ENCODE data around the gene PSMC3.

PSMC3 gene

DNA sequence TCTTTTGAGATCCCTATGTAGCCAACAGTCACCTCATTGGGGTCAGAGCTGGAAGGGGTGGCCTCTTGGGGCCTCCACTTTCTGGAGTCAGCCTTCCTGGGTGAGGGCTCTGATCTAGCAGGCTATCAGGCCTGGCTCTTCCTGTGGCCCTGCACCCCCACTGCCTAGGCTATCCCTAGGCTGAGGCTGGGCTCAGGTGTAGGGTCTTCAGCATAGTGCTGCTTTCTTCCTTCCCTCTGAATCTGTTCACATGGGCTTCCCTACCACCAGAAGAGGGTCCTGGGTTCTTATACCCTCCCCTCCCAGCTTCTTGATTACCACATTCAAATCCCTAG is 47.4 kb downstream of the PSMC3 start:
- no peaks in the 10 kb centered on the region for H3K27me3 ChIP-seq (ENCODE audit: control insufficient read depth, insufficient read depth, low read length)
- no peak overlapping the region for H3K9ac ChIP-seq (ENCODE audit: low read length)
- no peaks in the 10 kb centered on the region for H3K36me3 ChIP-seq (ENCODE audit: control insufficient read depth, insufficient read depth, low read length)
- peaks cover 13% of the 10 kb centered on the region; the same call in 1 of the 2 replicates for H3K4me1 ChIP-seq (ENCODE audit: control insufficient read depth, insufficient read depth, low read length)
- no peaks in the 10 kb centered on the region for H3K9me3 ChIP-seq (ENCODE audit: control insufficient read depth, insufficient read depth, low read depth, low read length)
- H3K4me3 ChIP-seq (ENCODE audit: low read depth, low read length), result no peak overlapping the region
- H3K27ac ChIP-seq (ENCODE audit: low read depth, low read length), result no peak overlapping the region

DNA sequence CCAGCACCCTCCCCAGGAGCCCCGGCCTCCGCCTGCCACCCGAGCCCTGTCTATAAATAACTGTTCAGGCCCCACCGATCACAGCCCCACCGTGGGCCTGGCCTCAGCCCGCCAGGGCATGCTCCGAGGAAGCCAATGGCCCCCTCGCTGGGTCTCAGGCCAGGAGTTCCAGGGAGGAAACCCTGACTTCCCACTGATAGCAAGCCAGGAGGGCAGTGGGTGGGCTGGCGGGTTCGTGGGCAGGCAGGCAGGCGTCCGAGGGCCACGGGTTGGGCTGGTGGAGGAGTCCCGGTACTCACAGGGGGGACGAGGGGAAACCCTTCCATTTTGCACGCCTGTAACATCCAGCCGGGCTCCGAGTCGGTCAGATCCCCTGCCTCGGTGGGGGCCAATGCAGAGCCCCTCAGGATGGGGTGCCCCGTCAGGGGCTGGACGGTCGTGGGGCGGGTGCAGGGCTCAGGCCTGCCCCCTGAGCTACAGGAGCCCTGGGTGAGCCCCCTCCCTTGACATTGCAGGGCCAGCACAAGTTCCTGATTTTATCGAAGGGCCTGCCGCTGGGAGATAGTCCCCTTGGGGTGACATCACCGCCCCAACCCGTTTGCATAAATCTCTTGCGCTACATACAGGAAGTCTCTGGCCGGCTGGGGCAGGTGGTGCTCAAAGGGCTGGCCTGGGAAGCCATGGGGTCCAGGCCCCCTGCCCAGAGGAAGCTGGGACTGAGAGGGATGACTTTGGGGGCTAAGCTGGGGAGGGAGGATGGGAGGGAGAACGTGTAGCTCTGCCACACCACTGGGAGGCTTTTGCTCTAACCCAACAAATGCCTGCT is 48.0 kb downstream of the PSMC3 start, which contains the start of gene SPI1:
Gene SPI1, minus strand, starts transcription at position 538 of the 826 bp plus-strand sequence. Its CDS starts 194 bp downstream, at position 344.
- H3K4me3 ChIP-seq (ENCODE audit: low read depth, low read length), result no peak within 1 kb of the TSS
- peaks cover 13% of the 10 kb centered on the region; the same call in 1 of the 2 replicates for H3K4me1 ChIP-seq (ENCODE audit: control insufficient read depth, insufficient read depth, low read length)
- no peak within 1 kb of the TSS for H3K9ac ChIP-seq (ENCODE audit: low read length)
- H3K36me3 ChIP-seq (ENCODE audit: control insufficient read depth, insufficient read depth, low read length), result no peaks in the 10 kb centered on the region
- H3K9me3 ChIP-seq (ENCODE audit: control insufficient read depth, insufficient read depth, low read depth, low read length), result no peaks in the 10 kb centered on the region
- no peaks in the 10 kb centered on the region for H3K27me3 ChIP-seq (ENCODE audit: control insufficient read depth, insufficient read depth, low read length)
- H3K27ac ChIP-seq (ENCODE audit: low read depth, low read length), result no peak within 1 kb of the TSS

DNA sequence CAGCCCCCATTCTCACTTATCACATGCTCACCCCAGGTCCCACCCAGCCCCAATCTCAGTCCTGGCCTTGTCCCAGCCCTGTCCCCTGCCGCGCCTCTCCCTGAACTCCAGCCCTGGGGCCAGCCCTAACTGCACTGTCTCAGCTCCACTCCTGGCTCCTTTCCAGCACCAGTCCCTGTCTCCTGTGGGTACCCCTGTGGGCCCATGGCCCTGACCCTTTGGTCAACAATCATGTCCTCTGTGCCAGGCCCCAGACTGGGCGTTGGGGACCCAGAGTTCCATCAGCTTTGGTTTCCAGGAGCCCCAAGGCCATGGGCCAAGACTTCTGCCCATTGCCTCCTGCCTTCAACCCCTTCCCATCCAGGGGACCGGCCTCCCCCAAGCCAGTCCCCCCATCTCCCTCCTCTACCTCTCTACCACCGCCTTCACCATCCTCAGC is 48.6 kb downstream of the PSMC3 start:
- H3K9ac ChIP-seq (ENCODE audit: low read length), result no peak overlapping the region
- peaks cover 13% of the 10 kb centered on the region; the same call in 1 of the 2 replicates for H3K4me1 ChIP-seq (ENCODE audit: control insufficient read depth, insufficient read depth, low read length)
- no peaks in the 10 kb centered on the region for H3K9me3 ChIP-seq (ENCODE audit: control insufficient read depth, insufficient read depth, low read depth, low read length)
- H3K36me3 ChIP-seq (ENCODE audit: control insufficient read depth, insufficient read depth, low read length), result no peaks in the 10 kb centered on the region
- H3K27me3 ChIP-seq (ENCODE audit: control insufficient read depth, insufficient read depth, low read length), result no peaks in the 10 kb centered on the region
- H3K27ac ChIP-seq (ENCODE audit: low read depth, low read length), result no peak overlapping the region
- H3K4me3 ChIP-seq (ENCODE audit: low read depth, low read length), result no peak overlapping the region

DNA sequence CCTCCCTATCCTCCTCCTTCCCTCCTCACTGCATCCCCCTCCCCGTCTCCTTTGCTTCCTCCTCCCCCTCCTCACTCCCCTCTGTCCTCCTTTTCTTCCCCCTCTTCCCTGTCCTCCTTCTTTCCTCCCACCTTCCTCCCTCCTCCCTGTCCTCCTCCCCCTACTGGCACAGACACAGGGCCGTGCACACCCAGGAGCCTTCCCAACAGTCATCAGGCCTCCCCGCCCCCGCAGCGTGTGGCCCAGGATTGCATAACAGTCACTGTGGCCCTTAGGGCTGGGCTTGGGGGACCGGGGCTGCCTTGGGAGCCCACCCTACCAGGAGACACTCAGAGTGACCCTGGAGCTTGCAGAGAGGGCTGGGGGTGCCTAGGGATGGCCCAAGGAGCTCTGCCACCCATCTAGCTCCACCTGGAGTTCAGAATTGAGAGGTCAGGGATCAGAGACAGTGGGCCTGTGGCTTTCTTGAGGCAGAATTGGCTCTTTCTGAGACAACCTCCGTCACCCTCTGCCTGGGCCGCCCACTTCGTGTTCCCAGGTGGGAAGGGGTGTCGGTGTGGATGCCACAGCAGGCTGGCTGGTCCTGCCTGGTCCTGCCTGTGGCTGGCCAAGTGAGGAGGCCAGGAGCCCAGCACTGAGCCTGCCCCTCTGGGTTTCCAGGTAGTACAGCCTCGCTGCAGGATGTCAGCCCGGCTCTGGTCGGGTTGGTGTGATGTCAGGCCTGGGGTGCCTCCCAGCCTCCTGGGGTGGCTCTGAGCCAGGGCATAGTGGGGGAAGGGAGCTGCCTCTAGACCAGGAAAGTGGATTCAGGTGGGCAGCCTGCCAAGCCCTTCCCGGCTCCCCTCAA is 49.5 kb downstream of the PSMC3 start:
- H3K4me1 ChIP-seq (ENCODE audit: control insufficient read depth, insufficient read depth, low read length), result peaks cover 13% of the 10 kb centered on the region; the same call in 1 of the 2 replicates
- no peak overlapping the region for H3K9ac ChIP-seq (ENCODE audit: low read length)
- H3K27me3 ChIP-seq (ENCODE audit: control insufficient read depth, insufficient read depth, low read length), result no peaks in the 10 kb centered on the region
- no peak overlapping the region for H3K4me3 ChIP-seq (ENCODE audit: low read depth, low read length)
- no peaks in the 10 kb centered on the region for H3K9me3 ChIP-seq (ENCODE audit: control insufficient read depth, insufficient read depth, low read depth, low read length)
- no peak overlapping the region for H3K27ac ChIP-seq (ENCODE audit: low read depth, low read length)
- no peaks in the 10 kb centered on the region for H3K36me3 ChIP-seq (ENCODE audit: control insufficient read depth, insufficient read depth, low read length)

DNA sequence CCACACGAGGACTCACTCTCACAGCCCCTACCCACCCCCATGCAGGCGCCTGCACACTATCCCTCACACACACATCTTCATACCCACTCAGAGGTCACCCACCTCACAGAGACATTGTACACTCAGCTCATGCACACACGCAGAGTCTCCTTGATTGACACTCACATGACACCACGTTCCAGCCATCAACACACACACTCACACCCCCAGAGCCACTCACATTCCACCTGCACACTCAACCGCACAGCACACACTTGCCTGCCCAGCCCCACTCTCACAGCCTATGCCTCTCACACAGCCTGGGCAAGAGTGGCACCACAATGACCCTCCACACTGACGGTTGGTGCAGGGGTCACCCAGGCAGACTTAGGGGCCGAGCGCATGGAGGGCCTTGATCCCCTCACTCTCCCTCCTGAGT is 50.1 kb downstream of the PSMC3 start:
- H3K4me3 ChIP-seq (ENCODE audit: low read depth, low read length), result no peak overlapping the region
- H3K9ac ChIP-seq (ENCODE audit: low read length), result no peak overlapping the region
- no peaks in the 10 kb centered on the region for H3K36me3 ChIP-seq (ENCODE audit: control insufficient read depth, insufficient read depth, low read length)
- no peaks in the 10 kb centered on the region for H3K9me3 ChIP-seq (ENCODE audit: control insufficient read depth, insufficient read depth, low read depth, low read length)
- no peak overlapping the region for H3K27ac ChIP-seq (ENCODE audit: low read depth, low read length)
- peaks cover 13% of the 10 kb centered on the region; the same call in 1 of the 2 replicates for H3K4me1 ChIP-seq (ENCODE audit: control insufficient read depth, insufficient read depth, low read length)
- H3K27me3 ChIP-seq (ENCODE audit: control insufficient read depth, insufficient read depth, low read length), result no peaks in the 10 kb centered on the region

DNA sequence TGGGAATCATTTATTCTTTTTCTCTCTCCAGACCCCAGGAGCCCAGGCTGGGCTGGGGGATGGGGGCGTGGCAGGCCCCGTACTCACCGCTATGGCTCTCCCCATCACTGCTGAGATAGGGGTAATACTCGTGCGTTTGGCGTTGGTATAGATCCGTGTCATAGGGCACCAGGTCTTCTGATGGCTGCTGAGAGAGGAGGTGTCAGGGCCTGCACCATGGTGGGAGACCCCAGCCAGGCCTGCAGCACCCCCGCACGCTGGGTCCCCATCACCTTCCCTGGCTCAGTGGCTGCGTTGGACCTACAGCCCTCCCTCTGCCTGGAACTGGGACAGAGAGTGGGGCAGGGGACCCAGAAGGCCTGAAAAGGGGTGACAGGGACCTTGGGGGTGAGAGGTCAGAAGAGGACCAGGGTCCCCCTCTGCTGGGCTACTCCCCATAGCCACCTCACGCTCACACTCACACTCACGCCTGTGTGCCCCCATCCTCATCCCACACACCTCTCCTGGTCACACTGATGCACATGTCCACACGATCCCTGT is 50.6 kb downstream of the PSMC3 start:
- no peak overlapping the region for H3K9ac ChIP-seq (ENCODE audit: low read length)
- H3K27ac ChIP-seq (ENCODE audit: low read depth, low read length), result no peak overlapping the region
- H3K4me1 ChIP-seq (ENCODE audit: control insufficient read depth, insufficient read depth, low read length), result peaks cover 13% of the 10 kb centered on the region; the same call in 1 of the 2 replicates
- no peaks in the 10 kb centered on the region for H3K27me3 ChIP-seq (ENCODE audit: control insufficient read depth, insufficient read depth, low read length)
- no peaks in the 10 kb centered on the region for H3K9me3 ChIP-seq (ENCODE audit: control insufficient read depth, insufficient read depth, low read depth, low read length)
- H3K36me3 ChIP-seq (ENCODE audit: control insufficient read depth, insufficient read depth, low read length), result no peaks in the 10 kb centered on the region
- H3K4me3 ChIP-seq (ENCODE audit: low read depth, low read length), result no peak overlapping the region

DNA sequence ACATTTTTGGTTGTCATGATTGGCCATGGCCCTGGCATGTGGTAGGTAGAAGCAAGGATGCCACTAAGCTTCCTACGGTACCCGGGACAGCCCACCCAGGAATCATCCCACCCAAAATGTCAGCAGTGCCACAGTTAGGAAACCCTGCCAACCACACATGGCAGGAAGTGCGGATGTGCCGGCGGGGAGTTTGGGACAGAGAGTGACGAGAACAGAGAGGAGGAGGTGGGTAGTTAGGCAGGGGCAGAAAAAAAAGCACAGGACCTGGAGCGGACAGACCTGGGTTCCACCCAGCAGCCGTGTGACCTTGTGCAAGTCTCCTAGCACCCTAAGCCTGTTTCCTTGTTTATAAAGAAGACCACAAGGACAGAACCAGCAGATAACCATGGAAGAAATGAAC is 51.2 kb downstream of the PSMC3 start:
- Histone ChIP-seq H3K9me3 (ENCODE audit: control insufficient read depth, insufficient read depth, low read depth, low read length) (no peaks in the 10 kb centered on the region), H3K36me3 (ENCODE audit: control insufficient read depth, insufficient read depth, low read length) (no peaks in the 10 kb centered on the region), H3K9ac (ENCODE audit: low read length) (no peak overlapping the region), H3K4me3 (ENCODE audit: low read depth, low read length) (no peak overlapping the region), H3K27me3 (ENCODE audit: control insufficient read depth, insufficient read depth, low read length) (no peaks in the 10 kb centered on the region), H3K27ac (ENCODE audit: low read depth, low read length) (no peak overlapping the region), H3K4me1 (ENCODE audit: control insufficient read depth, insufficient read depth, low read length) (peaks cover 13% of the 10 kb centered on the region; the same call in 1 of the 2 replicates)

DNA sequence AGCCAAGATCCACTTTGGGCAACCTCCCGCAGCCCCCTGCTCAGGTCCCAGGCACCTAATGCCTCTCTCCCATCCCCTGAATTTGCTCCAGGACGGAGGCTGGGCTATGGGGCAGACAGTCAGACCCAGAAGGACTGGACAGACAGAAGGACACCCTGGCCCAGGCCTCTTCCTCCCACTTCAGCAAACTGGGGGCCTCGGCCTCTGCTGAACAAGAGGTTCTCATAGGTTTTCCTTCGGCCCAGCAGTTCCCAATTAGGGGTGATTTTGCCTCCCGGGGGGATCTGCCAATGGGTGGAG is 51.6 kb downstream of the PSMC3 start:
- Histone ChIP-seq H3K4me3 (ENCODE audit: low read depth, low read length) (no peak overlapping the region), H3K27ac (ENCODE audit: low read depth, low read length) (no peak overlapping the region), H3K27me3 (ENCODE audit: control insufficient read depth, insufficient read depth, low read length) (no peaks in the 10 kb centered on the region), H3K36me3 (ENCODE audit: control insufficient read depth, insufficient read depth, low read length) (no peaks in the 10 kb centered on the region), H3K9ac (ENCODE audit: low read length) (no peak overlapping the region), H3K9me3 (ENCODE audit: control insufficient read depth, insufficient read depth, low read depth, low read length) (no peaks in the 10 kb centered on the region), H3K4me1 (ENCODE audit: control insufficient read depth, insufficient read depth, low read length) (peaks cover 13% of the 10 kb centered on the region; the same call in 1 of the 2 replicates)

DNA sequence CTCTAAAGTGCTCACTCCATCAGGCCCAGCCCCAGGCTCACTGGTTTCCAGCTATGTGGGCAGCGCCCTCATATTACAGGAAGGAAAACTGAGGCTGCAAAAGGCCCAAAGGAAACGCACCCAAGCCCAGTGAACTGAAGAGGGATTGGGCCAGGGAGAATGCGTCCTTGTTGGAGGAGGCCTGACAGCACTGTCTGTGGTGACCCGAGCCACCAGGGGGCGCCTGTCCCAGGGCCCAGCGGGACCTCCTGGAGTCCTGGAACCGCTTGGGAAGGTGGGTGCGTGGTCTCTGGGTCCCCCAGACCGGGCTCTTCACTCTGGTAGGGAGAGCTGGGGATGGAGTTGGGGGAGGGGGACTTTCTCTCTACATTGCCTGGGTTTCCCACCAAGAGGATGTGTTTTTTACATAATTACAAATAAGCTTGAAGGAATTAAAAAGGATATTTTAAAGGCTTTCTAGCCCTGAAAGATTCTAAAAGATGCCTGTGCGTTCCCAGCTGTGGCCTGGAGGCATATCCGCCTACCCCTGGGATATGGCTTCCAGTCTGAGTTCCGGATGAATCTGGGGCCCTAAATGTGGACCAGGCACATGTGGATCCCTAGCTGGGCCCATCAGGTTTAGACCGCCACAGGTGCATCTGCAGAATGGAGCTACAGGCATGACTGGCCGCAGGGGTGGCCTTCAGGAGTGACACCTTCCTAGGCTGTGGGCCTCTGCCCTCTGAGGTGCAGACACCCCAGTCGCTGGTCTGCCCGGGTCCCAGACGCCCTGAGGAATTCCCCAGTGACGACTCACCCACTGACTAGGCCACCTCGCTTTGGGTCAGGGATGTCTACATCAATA is 52.1 kb downstream of the PSMC3 start:
- no peak overlapping the region for H3K9ac ChIP-seq (ENCODE audit: low read length)
- H3K36me3 ChIP-seq (ENCODE audit: control insufficient read depth, insufficient read depth, low read length), result no peaks in the 10 kb centered on the region
- H3K27ac ChIP-seq (ENCODE audit: low read depth, low read length), result no peak overlapping the region
- H3K27me3 ChIP-seq (ENCODE audit: control insufficient read depth, insufficient read depth, low read length), result no peaks in the 10 kb centered on the region
- H3K4me3 ChIP-seq (ENCODE audit: low read depth, low read length), result no peak overlapping the region
- H3K9me3 ChIP-seq (ENCODE audit: control insufficient read depth, insufficient read depth, low read depth, low read length), result no peaks in the 10 kb centered on the region
- H3K4me1 ChIP-seq (ENCODE audit: control insufficient read depth, insufficient read depth, low read length), result peaks cover 13% of the 10 kb centered on the region; the same call in 1 of the 2 replicates

DNA sequence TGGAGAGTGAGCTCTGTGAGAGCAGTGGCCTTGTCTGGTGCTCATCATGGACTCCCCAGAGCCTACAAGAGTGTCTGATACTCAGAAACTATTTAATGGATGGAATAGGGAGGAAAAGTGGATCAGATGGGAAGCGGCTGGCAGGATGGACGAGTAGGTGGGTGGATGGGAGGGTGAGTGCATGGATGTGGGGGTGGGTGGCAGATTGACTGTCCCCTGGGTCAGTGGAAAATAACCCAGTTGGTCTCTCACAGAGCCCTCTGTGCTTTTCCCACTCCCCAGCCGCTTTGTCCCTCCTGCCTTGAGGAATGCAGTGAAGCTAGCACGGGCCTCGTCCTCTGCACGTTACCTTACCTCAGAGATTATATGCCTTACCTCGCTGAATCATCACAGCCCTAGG is 53.8 kb downstream of the PSMC3 start:
- H3K9me3 ChIP-seq (ENCODE audit: control insufficient read depth, insufficient read depth, low read depth, low read length), result no peaks in the 10 kb centered on the region
- H3K36me3 ChIP-seq (ENCODE audit: control insufficient read depth, insufficient read depth, low read length), result no peaks in the 10 kb centered on the region
- H3K4me3 ChIP-seq (ENCODE audit: low read depth, low read length), result no peak overlapping the region
- H3K27ac ChIP-seq (ENCODE audit: low read depth, low read length), result no peak overlapping the region
- H3K4me1 ChIP-seq (ENCODE audit: control insufficient read depth, insufficient read depth, low read length), result peaks cover 6% of the 10 kb centered on the region; the same call in 1 of the 2 replicates
- no peaks in the 10 kb centered on the region for H3K27me3 ChIP-seq (ENCODE audit: control insufficient read depth, insufficient read depth, low read length)
- H3K9ac ChIP-seq (ENCODE audit: low read length), result no peak overlapping the region
